ENCODE measurements around the gene CXCL9.

The CXCL9 gene

DNA sequence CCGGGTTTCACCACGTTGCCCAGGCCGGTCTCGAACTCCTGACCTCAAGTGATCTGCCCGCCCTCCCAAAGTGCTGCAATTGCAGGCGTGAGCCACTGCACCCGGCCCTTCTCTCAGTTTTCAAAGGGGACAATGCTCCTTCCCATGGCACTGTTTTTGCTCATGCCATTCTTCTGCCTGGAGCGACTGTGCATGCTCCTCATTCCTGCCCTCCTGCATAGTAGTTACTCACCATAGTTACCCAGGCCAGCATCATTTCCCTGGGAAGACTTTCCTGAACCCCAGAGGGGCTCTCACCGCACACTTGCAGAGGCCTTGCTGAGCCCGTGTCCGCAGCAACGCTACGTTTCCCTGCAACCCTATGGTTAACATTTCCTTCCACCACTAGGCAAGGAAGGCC, 3.3 kb upstream of the CXCL9 start:
- Histone ChIP-seq H3K4me1 (ENCODE audit: control insufficient read depth in 1 of 2, insufficient read depth in 1 of 2, low read depth in 1 of 2, low read length in 1 of 2) (no peaks in the 10 kb centered on the region), H3K4me3 (ENCODE audit: low read depth in 1 of 2, low read length in 1 of 2) (no peak overlapping the region), H3K9me3 (no peaks in the 10 kb centered on the region), H3K36me3 (no peaks in the 10 kb centered on the region), H3K27me3 (peaks cover 4% of the 10 kb centered on the region), H3K27ac (no peak overlapping the region)
- TF ChIP-seq, protein P1, sequence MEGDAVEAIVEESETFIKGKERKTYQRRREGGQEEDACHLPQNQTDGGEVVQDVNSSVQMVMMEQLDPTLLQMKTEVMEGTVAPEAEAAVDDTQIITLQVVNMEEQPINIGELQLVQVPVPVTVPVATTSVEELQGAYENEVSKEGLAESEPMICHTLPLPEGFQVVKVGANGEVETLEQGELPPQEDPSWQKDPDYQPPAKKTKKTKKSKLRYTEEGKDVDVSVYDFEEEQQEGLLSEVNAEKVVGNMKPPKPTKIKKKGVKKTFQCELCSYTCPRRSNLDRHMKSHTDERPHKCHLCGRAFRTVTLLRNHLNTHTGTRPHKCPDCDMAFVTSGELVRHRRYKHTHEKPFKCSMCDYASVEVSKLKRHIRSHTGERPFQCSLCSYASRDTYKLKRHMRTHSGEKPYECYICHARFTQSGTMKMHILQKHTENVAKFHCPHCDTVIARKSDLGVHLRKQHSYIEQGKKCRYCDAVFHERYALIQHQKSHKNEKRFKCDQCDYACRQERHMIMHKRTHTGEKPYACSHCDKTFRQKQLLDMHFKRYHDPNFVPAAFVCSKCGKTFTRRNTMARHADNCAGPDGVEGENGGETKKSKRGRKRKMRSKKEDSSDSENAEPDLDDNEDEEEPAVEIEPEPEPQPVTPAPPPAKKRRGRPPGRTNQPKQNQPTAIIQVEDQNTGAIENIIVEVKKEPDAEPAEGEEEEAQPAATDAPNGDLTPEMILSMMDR (IDR thresholded peaks at IDR 0.05) = no peak

DNA sequence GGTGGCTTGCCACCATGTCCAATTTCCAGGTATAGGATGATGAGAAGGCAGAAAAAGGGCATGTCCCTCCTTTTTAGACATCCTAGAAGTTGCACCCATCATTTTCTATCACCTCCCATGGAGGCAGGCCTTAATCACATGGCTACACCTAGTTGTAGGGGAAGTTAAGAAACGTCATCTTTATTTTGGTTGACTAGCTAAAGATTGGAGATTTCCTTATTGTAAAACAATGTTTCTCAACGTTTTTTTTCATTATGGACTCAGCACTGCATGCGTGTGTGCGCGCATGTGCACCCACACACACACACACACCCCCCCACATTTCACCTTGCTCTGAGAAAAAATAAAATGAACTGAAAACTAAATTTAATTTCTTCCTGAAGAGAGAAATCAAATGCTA, 2.0 kb upstream of the CXCL9 start:
- Histone ChIP-seq H3K4me3 (ENCODE audit: low read depth in 1 of 2, low read length in 1 of 2) (no peak overlapping the region), H3K9me3 (no peaks in the 10 kb centered on the region), H3K27me3 (peaks cover 4% of the 10 kb centered on the region), H3K4me1 (ENCODE audit: control insufficient read depth in 1 of 2, insufficient read depth in 1 of 2, low read depth in 1 of 2, low read length in 1 of 2) (no peaks in the 10 kb centered on the region), H3K36me3 (no peaks in the 10 kb centered on the region), H3K27ac (no peak overlapping the region)
- TF ChIP-seq, protein P1 (IDR thresholded peaks at IDR 0.05) = no peak

DNA sequence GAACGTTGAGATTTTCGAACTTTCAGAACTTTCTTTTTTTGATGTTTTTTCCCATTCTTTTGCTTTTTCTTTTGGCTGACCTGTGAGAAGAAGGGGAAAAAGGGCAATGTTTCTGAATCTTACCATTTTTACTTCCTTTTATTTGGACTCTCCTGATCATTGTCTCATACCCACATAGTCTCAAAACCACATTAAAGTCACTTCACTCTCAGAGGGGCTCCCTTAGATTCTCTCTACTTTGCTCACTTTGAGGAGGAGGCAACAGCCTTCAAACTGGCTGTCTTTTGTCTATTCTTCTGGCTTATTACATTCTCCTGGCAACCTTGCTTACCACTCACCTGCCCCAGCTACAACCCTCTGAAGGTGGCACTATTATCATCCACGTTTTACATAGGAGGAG, 3.7 kb downstream of the CXCL9 start:
- Histone ChIP-seq H3K4me1 (ENCODE audit: control insufficient read depth in 1 of 2, insufficient read depth in 1 of 2, low read depth in 1 of 2, low read length in 1 of 2) (peaks cover 5 to 7% of the 10 kb centered on the region in 2 experiments), H3K9me3 (no peaks in the 10 kb centered on the region), H3K4me3 (ENCODE audit: low read depth in 1 of 2, low read length in 1 of 2) (no peak overlapping the region), H3K27me3 (no peaks in the 10 kb centered on the region), H3K27ac (no peak overlapping the region), H3K36me3 (no peaks in the 10 kb centered on the region)
- TF ChIP-seq, protein P1 (IDR thresholded peaks at IDR 0.05) = no peak

DNA sequence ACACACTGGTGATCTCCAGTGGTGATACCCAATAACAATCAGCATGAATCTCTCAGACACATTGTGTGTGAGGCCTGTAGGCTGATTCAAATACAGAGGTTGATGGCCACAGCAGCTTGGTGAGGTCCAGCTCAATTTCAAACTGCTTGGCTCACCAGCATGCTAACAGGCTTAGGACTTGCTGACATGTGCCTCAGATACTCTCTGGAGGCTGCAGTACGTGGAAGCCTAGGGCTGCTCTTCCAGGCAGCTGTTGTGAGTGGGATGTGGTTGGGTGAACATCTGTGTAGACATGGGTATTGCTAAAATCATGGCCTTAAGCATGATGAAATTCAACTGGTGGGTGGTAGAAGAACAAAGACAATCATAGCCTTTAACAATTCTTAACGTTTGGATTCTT, 4.3 kb downstream of the CXCL9 start:
- H3K9me3 ChIP-seq = no peaks in the 10 kb centered on the region
- peaks cover 5 to 7% of the 10 kb centered on the region in 2 experiments for H3K4me1 ChIP-seq (ENCODE audit: control insufficient read depth in 1 of 2, insufficient read depth in 1 of 2, low read depth in 1 of 2, low read length in 1 of 2)
- TF ChIP-seq, protein P1 (IDR thresholded peaks at IDR 0.05) = no peak
- no peak overlapping the region for H3K4me3 ChIP-seq (ENCODE audit: low read depth in 1 of 2, low read length in 1 of 2)
- no peaks in the 10 kb centered on the region for H3K36me3 ChIP-seq
- no peaks in the 10 kb centered on the region for H3K27me3 ChIP-seq
- no peak overlapping the region for H3K27ac ChIP-seq

DNA sequence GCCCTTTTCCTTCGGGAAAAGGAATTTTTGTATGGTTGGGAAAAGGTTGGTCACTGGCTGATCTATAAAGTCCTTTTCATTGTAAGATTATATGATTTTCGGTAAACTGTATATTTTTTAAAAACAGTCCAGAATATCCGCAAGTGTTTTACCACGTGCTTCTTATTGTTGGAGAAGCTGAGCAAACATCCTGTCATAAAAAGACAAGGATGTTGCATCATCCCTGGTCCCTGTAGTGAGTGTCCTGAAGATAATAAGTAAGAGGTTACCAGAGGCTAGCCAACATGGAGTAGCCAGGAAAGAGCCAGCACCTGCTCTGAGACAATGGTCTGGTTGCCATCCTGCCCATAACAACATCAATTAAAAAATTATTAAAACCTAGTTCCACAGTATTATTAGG, 5.1 kb downstream of the CXCL9 start:
- Histone ChIP-seq H3K4me1 (ENCODE audit: control insufficient read depth in 1 of 2, insufficient read depth in 1 of 2, low read depth in 1 of 2, low read length in 1 of 2) (peaks cover 5 to 7% of the 10 kb centered on the region in 2 experiments), H3K36me3 (no peaks in the 10 kb centered on the region), H3K27ac (no peak overlapping the region), H3K27me3 (no peaks in the 10 kb centered on the region), H3K4me3 (ENCODE audit: low read depth in 1 of 2, low read length in 1 of 2) (no peak overlapping the region), H3K9me3 (no peaks in the 10 kb centered on the region)
- TF ChIP-seq, protein P1 (IDR thresholded peaks at IDR 0.05) = no peak

DNA sequence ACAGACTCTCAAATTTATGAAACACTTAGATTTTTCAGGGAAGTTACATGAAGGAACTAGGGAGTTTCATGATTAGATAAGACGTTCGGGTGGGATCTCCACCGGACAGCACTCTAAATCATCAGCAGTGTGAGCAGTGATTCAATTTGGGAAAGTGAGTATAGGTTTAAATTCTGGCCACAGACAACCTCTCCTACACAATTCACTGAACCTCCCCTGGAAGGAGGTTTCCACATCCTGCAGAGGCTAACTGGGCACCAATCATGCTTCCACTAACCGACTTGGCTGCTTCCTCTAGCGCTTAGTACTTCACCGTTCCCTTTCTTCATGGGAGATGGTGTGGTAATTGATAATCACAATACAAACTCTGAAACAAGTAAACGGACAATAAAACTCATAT, 5.6 kb downstream of the CXCL9 start:
- Histone ChIP-seq H3K27me3 (no peaks in the 10 kb centered on the region), H3K4me1 (ENCODE audit: control insufficient read depth in 1 of 2, insufficient read depth in 1 of 2, low read depth in 1 of 2, low read length in 1 of 2) (peaks cover 5 to 7% of the 10 kb centered on the region in 2 experiments), H3K9me3 (no peaks in the 10 kb centered on the region), H3K27ac (no peak overlapping the region), H3K36me3 (no peaks in the 10 kb centered on the region), H3K4me3 (ENCODE audit: low read depth in 1 of 2, low read length in 1 of 2) (no peak overlapping the region)
- TF ChIP-seq, protein P1 (IDR thresholded peaks at IDR 0.05) = no peak
